Activated effector memory CD4-positive, alpha-beta T cell treated with Interleukin-2 at 50 U/mL for 16 hours (primary cell): ENCODE results near the gene PLEKHA8.
"Not testable (repeated sequence)": the region's sequence is repeated elsewhere in the genome, so short reads cannot be mapped to it uniquely, and the experiment has no call there.

ENCODE experiments used
- DNase-seq: peaks from one replicate; pipeline ENCODE4 v3.0.0-alpha.2; 2020

PLEKHA8 gene

GRCh38 chr7:30068117-30068516 is 39.9 kb downstream of the PLEKHA8 start:
- DNase-seq = no peak

- DNase-seq = no peak
These were observed 41.1 kb downstream of the PLEKHA8 start for GRCh38 chr7:30069096-30069867.

GRCh38 chr7:30070052-30070451 is 41.8 kb downstream of the PLEKHA8 start:
- DNase-seq = no peak

- no peak for DNase-seq
These were observed 44.5 kb downstream of the PLEKHA8 start for GRCh38 chr7:30072735-30073134.

GRCh38 chr7:30074422-30075030 is 46.3 kb downstream of the PLEKHA8 start:
- no peak for DNase-seq

GRCh38 chr7:30076411-30076810 is 48.2 kb downstream of the PLEKHA8 start:
- no peak for DNase-seq

GRCh38 chr7:30078280-30078679 is 50.1 kb downstream of the PLEKHA8 start:
- no peak for DNase-seq

GRCh38 chr7:30079880-30080279 is 51.7 kb downstream of the PLEKHA8 start:
- no peak for DNase-seq

GRCh38 chr7:30080818-30081217 is 52.6 kb downstream of the PLEKHA8 start:
- no peak for DNase-seq

GRCh38 chr7:30082686-30083085 is 54.5 kb downstream of the PLEKHA8 start:
- DNase-seq = no peak

GRCh38 chr7:30083334-30083733 is 55.1 kb downstream of the PLEKHA8 start:
- DNase-seq = no peak

- DNase-seq = no peak
These were observed 56.0 kb downstream of the PLEKHA8 start for GRCh38 chr7:30084212-30084611.

- no peak for DNase-seq
These were observed 58.3 kb downstream of the PLEKHA8 start for GRCh38 chr7:30086529-30086928.

GRCh38 chr7:30087371-30087770 is 59.2 kb downstream of the PLEKHA8 start:
- no peak for DNase-seq

- no peak for DNase-seq
These were observed 60.1 kb downstream of the PLEKHA8 start for GRCh38 chr7:30088362-30088761.

- DNase-seq = no peak
These were observed 61.9 kb downstream of the PLEKHA8 start for GRCh38 chr7:30090111-30090510.

GRCh38 chr7:30091491-30091912 is 63.3 kb downstream of the PLEKHA8 start:
- no peak for DNase-seq

GRCh38 chr7:30091987-30092386 is 63.8 kb downstream of the PLEKHA8 start:
- DNase-seq = no peak

- no peak for DNase-seq
These were observed 65.3 kb downstream of the PLEKHA8 start for GRCh38 chr7:30093420-30093952.

- DNase-seq = not testable (repeated sequence)
These were observed 70.4 kb downstream of the PLEKHA8 start for GRCh38 chr7:30098599-30098998.

- DNase-seq = no peak
These were observed 74.1 kb downstream of the PLEKHA8 start for GRCh38 chr7:30102281-30102680.

GRCh38 chr7:30104157-30104556 is 75.9 kb downstream of the PLEKHA8 start:
- no peak for DNase-seq

- no peak for DNase-seq
These were observed 84.0 kb downstream of the PLEKHA8 start for GRCh38 chr7:30112103-30112713.

- no peak for DNase-seq
These were observed 84.9 kb downstream of the PLEKHA8 start for GRCh38 chr7:30113144-30113543.
